GM21515 (cell line): ENCODE measurements around the gene ZNF414.

Source experiments
- ATAC-seq: cut with Tn5 transposase; IDR thresholded peaks from one replicate; pipeline ENCODE4 v1.9.1; 2021; ENCODE audit not compliant: unreplicated experiment

Gene ZNF414

DNA sequence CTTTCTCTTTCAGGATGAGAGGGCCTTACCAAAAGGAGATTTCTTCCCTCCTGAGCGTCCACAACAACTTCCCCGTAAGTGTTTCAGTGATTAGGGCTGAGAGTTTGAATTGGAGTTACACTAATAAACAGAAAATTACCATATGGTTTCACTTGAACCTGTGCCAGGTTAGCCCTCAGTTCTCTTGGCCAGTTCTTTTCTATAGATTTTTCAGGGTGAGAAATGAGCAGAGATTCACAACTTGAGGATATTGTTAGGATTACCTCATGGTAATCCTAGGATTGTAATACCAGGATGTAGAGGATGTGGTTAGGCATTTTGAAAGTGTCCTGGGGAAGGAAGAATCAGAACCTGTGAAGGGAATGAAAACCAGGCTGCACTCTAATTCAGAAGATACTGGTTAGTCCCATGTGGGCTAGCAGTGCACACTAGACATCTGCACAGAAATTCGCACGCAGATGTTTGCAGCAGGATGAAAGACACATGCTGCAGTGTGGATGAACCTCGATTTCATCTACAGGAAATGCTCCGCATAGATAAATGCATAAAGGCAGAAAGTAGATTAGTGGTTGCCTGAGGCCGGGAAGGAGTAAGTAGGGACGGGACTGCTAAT is 45.1 kb downstream of the ZNF414 start:
- ATAC-seq, result no peak

DNA sequence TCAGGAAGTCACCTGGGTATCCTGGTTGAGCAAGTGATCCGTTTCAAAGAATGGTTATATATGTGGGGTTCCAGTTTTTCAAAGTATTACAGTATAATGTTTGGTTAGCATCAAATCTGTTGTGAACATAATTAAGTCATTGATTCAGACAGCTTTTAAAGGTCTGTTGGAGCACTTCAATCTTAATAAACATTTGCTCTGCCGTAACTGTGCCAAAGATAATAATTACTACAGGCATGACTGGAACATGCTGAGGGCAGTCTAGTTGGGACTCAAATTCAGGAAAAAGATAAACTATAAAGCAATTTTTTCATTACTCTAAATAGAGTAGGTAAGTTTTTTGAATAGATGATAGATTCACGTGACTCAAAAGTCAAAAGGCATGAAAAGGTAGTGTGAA is 45.8 kb downstream of the ZNF414 start:
- ATAC-seq, result no peak

DNA sequence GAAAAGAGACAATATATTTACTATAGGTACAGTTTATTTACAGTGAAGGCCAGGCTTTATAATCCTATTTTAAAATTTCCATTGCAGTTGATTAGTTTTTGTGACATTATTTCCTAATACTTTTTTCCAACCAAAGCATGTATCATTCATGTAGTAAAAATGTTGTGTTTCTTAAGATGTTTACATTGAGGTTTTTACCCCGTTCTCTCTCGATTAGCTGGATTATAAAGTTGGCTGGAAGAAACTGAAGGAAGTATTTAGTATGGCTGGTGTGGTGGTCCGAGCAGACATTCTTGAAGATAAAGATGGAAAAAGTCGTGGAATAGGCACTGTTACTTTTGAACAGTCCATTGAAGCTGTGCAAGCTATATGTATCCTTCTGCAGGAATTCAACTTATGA is 47.9 kb downstream of the ZNF414 start:
- ATAC-seq, result no peak

DNA sequence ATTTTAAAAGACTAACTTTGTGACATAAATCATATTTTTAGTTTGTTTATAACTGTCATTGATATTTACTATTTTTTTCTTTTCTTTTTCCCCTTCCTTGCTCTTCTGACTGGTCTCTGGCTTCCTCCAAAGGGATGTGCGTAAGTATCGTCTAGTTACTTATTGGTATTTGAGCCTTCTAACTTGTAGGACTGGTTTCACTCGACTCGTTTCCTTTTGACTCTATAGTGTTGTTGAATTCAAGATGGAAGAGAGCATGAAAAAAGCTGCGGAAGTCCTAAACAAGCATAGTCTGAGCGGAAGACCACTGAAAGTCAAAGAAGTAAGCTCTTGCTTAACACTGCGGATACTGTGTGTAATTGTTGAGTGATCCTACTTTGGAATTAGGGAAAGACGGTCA is 50.6 kb downstream of the ZNF414 start:
- ATAC-seq, result no peak

DNA sequence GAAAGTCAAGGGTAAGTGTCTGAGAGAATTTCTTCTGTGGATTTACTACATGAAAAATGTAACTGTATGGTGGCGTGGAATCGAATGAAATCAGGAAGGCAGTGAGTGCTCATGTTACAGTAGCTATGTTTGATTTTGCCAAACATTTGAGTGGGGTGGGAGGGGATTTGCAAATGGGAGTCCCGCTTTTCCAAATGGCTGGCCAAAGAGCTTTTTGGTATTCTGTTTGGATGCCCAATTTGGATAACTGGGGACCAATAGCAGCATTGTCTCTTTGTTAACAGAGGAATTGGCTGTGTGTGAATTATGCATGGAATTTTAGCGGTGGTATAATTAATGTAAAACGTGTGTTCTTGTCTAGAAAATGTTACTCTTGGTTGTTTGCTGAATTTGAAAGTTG is 51.4 kb downstream of the ZNF414 start:
- no peak for ATAC-seq

DNA sequence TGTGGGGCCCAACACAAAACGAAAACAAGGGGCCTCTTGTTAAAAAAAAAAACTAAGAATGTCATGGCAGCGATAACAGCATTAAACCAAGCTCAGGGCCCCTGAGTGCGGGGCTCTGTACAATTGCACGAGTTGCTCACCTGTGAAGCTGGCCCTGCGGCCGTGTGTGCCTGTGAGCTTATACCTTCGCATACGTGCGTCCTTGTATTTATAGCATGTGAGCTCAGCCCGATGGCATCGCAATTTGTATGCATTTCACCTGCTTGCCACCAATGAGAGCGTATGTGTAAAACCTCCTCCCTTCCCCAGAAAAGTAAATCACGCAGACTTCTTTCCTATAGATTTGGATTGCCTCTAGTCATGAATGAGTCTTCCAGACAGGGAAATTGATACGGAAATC is 52.1 kb downstream of the ZNF414 start:
- ATAC-seq, result no peak

DNA sequence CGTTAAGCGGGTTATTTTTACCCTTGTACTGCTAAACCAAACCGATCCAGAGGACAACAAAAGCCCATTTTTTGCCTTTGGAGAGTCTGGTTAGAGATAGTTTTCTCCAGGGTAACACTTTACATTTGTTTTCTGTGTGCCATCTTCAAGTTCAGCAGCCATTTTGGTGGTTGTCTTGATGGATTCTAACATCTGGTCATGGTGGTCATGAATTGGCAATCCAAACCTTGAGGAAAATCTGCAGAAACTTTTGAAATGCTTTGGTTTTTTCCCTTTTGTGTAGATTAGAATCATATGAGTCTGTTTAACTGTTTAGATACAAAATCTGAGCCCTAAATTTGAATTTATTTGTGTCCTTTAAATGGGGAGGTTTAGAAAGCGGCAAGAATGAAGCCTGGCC is 52.6 kb downstream of the ZNF414 start:
- no peak for ATAC-seq

DNA sequence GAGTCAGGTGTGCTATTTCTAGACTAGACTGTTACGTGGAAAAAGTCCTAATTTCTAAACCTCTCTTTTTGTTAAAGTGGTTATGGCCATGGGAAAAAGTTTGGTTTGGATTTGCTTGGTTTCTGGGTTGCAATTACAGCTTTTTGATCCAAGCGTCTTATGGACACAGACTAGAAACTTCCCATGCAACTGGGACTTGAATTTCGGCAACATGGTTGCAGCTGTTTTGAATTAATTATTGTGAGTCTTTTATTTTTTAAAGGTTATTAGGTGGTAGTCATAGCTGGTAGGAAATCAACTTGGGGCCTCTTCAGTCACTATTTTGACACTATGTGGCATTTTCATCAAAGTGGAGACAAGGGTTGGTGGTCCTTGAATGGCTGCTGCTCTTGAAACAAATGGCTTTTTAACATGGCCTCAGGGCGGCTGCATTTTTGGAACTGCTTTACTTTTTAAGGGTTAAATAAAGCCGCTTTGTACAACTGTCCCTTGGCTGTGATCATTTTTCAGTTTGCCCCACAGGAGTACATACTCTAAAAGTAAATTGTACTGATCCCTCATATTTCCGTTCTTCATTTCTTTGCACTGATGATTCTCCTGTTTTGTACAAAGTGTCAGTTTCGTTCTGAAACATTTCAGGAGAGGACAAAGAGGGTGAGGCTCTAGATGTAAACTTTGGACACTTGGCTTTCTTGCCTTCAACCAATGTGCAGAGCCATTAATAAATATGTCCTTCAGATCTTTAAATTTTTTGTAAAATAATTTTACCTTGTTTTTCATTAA is 53.3 kb downstream of the ZNF414 start:
- ATAC-seq, result no peak
